Measurements from ENCODE around the gene NAA20.

NAA20 gene

GRCh38 chr20:20021835-20022234, 4.7 kb downstream of the NAA20 start:
- no peak for DNase-seq (ENCODE audit: low spot score)
- TF ChIP-seq CTCF (IDR thresholded peaks at IDR 0.05; ENCODE audit: extremely low read depth, missing control alignments) = no peak

GRCh38 chr20:20022498-20022897, 5.3 kb downstream of the NAA20 start:
- no peak for TF ChIP-seq CTCF (IDR thresholded peaks at IDR 0.05; ENCODE audit: extremely low read depth, missing control alignments)
- peak; percentile 62 for DNase-seq (ENCODE audit: low spot score)

GRCh38 chr20:20023395-20023794, 6.2 kb downstream of the NAA20 start:
- no peak for TF ChIP-seq CTCF (IDR thresholded peaks at IDR 0.05; ENCODE audit: extremely low read depth, missing control alignments)
- no peak for DNase-seq (ENCODE audit: low spot score)

DNA sequence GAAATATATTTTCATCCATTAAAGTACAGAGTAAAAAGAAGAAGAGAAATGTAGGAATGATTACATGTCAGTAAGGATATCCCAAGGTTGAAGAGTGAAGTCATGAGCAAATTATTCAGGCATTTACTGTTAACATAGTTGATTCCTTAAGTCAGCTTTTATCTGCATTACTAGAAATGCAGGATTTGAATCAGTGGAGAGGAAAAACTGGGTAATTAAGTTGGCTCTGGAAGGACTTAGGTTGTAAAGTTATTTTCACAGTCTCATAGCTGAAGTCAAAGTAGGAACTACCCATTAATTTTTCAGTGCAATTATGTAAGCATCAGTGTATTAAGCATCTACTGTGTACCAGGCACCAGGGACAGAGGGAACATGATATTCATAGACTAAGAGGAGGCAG, 7.8 kb downstream of the NAA20 start:
- no peak for TF ChIP-seq CTCF (IDR thresholded peaks at IDR 0.05; ENCODE audit: extremely low read depth, missing control alignments)
- DNase-seq (ENCODE audit: low spot score) = no peak

DNA sequence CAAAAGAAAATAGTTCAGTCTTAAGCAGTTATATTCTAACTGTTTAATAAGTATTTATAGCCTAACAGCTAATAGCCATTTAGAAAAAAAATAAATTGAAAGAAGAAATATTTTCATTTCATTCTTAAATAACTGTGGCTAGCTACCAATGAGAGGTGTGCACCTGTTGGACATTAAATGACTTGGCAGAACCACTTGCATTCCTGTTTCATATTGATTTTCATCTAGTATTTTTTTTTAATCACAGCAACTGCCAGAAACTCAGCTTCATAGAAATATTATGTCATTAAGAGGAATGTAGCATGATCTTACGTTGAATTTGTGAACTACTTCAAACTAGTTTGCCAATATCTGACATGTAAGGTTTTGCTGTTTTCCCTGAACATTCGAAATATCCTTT, 10.1 kb downstream of the NAA20 start:
- TF ChIP-seq CTCF (IDR thresholded peaks at IDR 0.05; ENCODE audit: extremely low read depth, missing control alignments) = no peak
- no peak for DNase-seq (ENCODE audit: low spot score)

- DNase-seq (ENCODE audit: low spot score) = no peak
- TF ChIP-seq CTCF (IDR thresholded peaks at IDR 0.05; ENCODE audit: extremely low read depth, missing control alignments) = no peak
Observed at GRCh38 chr20:20031790-20032189, 14.6 kb downstream of the NAA20 start.

DNA sequence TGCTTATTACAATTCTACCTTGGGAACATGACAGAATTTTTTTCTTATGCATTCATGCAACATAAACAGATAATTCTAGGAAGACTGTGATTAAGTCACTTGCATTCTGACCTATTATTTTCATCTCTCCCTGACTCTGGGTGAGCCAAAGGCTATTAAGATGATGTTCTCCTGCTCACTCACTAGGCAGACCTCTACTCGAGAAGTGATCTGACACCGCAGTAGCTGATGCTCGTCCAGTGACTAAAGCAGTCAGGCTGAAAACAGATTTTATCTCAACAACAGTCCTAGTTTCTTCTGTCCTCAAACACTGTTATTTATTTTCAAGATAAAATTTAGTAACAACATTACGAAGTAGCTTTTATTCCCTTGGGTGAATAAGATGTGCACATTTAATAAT, 17.3 kb downstream of the NAA20 start:
- no peak for DNase-seq (ENCODE audit: low spot score)
- TF ChIP-seq CTCF (IDR thresholded peaks at IDR 0.05; ENCODE audit: extremely low read depth, missing control alignments) = no peak

All from GM20000 (cell line).